ENCODE measurements around the gene SPOCK3.

Gene SPOCK3

GRCh38 chr4:167035390-167035789 is 198.9 kb downstream of the SPOCK3 start:
- no peak for ATAC-seq (ENCODE audit: insufficient read depth, low read depth)
- DNase-seq = no peak
- H4K20me1 ChIP-seq (ENCODE audit: insufficient read depth, low read length) = no peaks in the 10 kb centered on the region
- no peaks in the 10 kb centered on the region for H3K4me1 ChIP-seq (ENCODE audit: insufficient read depth, low read length)
- H3K79me2 ChIP-seq (ENCODE audit: insufficient read depth, low read length) = no peaks in the 10 kb centered on the region
- H3K9ac ChIP-seq (ENCODE audit: low read depth, low read length) = no peak overlapping the region
- no peak overlapping the region for H3K4me2 ChIP-seq (ENCODE audit: insufficient read depth, low read length)
- TF ChIP-seq CTCF (IDR thresholded peaks at IDR 0.05; ENCODE audit: borderline replicate concordance, extremely low read depth, low read length, poor library complexity, severe bottlenecking) (no peak), EZH2 (IDR thresholded peaks at IDR 0.05; ENCODE audit: borderline replicate concordance, low read depth, low read length, severe bottlenecking) (no peak)
- H3K27ac ChIP-seq (ENCODE audit: low read length) = no peak overlapping the region
- H2AFZ ChIP-seq (ENCODE audit: low read depth, low read length) = no peak overlapping the region
- no peaks in the 10 kb centered on the region for H3K9me3 ChIP-seq (ENCODE audit: insufficient read depth, low read length, severe bottlenecking)
- H3K4me3 ChIP-seq (ENCODE audit: low read depth in 1 of 2, low read length in 2 of 2) = no peak overlapping the region
- no peaks in the 10 kb centered on the region for H3K36me3 ChIP-seq (ENCODE audit: insufficient read depth, low read length)
- no peaks in the 10 kb centered on the region for H3K27me3 ChIP-seq (ENCODE audit: insufficient read depth, low read length, poor library complexity)

- H3K9ac ChIP-seq (ENCODE audit: low read depth, low read length) = no peak overlapping the region
- no peak overlapping the region for H3K4me3 ChIP-seq (ENCODE audit: low read depth in 1 of 2, low read length in 2 of 2)
- TF ChIP-seq CTCF (IDR thresholded peaks at IDR 0.05; ENCODE audit: borderline replicate concordance, extremely low read depth, low read length, poor library complexity, severe bottlenecking) (no peak), EZH2 (IDR thresholded peaks at IDR 0.05; ENCODE audit: borderline replicate concordance, low read depth, low read length, severe bottlenecking) (no peak)
- no peaks in the 10 kb centered on the region for H3K79me2 ChIP-seq (ENCODE audit: insufficient read depth, low read length)
- H3K4me2 ChIP-seq (ENCODE audit: insufficient read depth, low read length) = no peak overlapping the region
- H4K20me1 ChIP-seq (ENCODE audit: insufficient read depth, low read length) = no peaks in the 10 kb centered on the region
- no peak for ATAC-seq (ENCODE audit: insufficient read depth, low read depth)
- H3K27ac ChIP-seq (ENCODE audit: low read length) = no peak overlapping the region
- no peak for DNase-seq
- H3K4me1 ChIP-seq (ENCODE audit: insufficient read depth, low read length) = no peaks in the 10 kb centered on the region
- H2AFZ ChIP-seq (ENCODE audit: low read depth, low read length) = no peak overlapping the region
- H3K36me3 ChIP-seq (ENCODE audit: insufficient read depth, low read length) = no peaks in the 10 kb centered on the region
- H3K27me3 ChIP-seq (ENCODE audit: insufficient read depth, low read length, poor library complexity) = no peaks in the 10 kb centered on the region
- H3K9me3 ChIP-seq (ENCODE audit: insufficient read depth, low read length, severe bottlenecking) = no peaks in the 10 kb centered on the region
These were observed 199.3 kb downstream of the SPOCK3 start for GRCh38 chr4:167034983-167035382.

GRCh38 chr4:167032871-167033270 is 201.4 kb downstream of the SPOCK3 start:
- no peak for ATAC-seq (ENCODE audit: insufficient read depth, low read depth)
- Histone ChIP-seq H3K9me3 (ENCODE audit: insufficient read depth, low read length, severe bottlenecking) (no peaks in the 10 kb centered on the region), H4K20me1 (ENCODE audit: insufficient read depth, low read length) (no peaks in the 10 kb centered on the region), H3K27me3 (ENCODE audit: insufficient read depth, low read length, poor library complexity) (no peaks in the 10 kb centered on the region), H2AFZ (ENCODE audit: low read depth, low read length) (no peak overlapping the region), H3K4me1 (ENCODE audit: insufficient read depth, low read length) (no peaks in the 10 kb centered on the region), H3K36me3 (ENCODE audit: insufficient read depth, low read length) (no peaks in the 10 kb centered on the region), H3K4me3 (ENCODE audit: low read depth in 1 of 2, low read length in 2 of 2) (no peak overlapping the region), H3K79me2 (ENCODE audit: insufficient read depth, low read length) (no peaks in the 10 kb centered on the region), H3K4me2 (ENCODE audit: insufficient read depth, low read length) (no peak overlapping the region), H3K9ac (ENCODE audit: low read depth, low read length) (no peak overlapping the region), H3K27ac (ENCODE audit: low read length) (no peak overlapping the region)
- DNase-seq = no peak
- TF ChIP-seq CTCF (IDR thresholded peaks at IDR 0.05; ENCODE audit: borderline replicate concordance, extremely low read depth, low read length, poor library complexity, severe bottlenecking) (no peak), EZH2 (IDR thresholded peaks at IDR 0.05; ENCODE audit: borderline replicate concordance, low read depth, low read length, severe bottlenecking) (no peak)

All from DND-41 (cell line).